ENCODE data around the gene HPDL.
"Not testable (repeated sequence)": the region's sequence is repeated elsewhere in the genome, so short reads cannot be mapped to it uniquely, and the experiment has no call there.

HPDL gene

DNA sequence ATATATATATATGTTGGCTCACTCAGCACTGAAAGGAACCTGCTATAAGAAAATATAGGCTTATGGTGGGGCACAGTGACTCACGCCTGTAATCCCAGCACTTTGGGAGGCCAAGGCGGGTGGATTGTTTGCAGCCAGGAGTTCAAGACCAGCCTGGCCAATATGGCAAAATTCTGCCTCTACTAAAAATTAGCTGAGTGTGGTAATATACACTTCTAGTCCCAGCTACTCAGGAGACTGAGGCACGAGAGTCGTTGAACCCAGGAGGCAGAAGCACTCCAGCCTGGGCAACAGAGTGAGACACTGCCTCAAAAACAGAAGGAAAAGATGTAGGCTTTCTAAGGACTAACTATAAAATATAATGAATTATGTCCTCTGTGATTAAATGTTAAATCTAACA is 28.1 kb downstream of the HPDL start:
- DNase-seq, result no peak

DNA sequence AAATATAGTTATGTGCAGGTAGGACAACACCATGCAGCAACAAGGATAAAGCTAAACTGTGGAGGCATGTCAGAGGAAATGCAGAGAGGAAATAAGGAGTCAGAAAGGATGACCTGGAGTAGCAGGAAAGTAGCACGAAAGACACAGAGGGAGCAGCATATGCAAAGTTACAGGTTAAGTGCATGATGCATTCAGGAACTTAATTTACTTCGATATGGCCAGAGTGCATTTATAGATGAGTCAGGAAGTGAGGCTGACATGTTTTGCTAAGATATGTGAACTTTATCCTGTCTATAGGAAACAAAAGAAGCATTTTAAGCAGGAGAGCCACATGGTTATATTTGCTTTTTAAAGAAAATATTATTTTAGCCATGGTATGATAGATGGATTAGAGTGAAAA is 29.0 kb downstream of the HPDL start:
- DNase-seq, result no peak

DNA sequence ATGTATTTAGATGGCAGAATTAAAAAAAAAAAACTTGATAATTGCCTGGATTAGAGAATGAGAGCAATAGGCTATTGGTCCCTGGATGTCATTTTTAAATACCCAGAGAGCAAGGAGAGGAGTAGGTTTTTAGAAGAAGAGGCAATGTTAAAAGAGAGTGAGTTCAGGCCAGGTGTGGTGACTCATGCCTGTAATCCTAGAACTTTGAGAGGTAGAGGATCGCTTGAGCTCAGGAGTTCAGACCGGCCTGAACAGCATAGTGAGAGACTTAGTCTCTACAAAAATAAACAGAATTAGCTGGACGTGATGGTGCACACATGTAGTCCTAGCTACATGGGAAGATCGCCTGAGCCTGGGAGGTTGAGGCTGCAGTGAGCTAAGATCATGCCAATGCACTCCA is 29.5 kb downstream of the HPDL start:
- no peak for DNase-seq

DNA sequence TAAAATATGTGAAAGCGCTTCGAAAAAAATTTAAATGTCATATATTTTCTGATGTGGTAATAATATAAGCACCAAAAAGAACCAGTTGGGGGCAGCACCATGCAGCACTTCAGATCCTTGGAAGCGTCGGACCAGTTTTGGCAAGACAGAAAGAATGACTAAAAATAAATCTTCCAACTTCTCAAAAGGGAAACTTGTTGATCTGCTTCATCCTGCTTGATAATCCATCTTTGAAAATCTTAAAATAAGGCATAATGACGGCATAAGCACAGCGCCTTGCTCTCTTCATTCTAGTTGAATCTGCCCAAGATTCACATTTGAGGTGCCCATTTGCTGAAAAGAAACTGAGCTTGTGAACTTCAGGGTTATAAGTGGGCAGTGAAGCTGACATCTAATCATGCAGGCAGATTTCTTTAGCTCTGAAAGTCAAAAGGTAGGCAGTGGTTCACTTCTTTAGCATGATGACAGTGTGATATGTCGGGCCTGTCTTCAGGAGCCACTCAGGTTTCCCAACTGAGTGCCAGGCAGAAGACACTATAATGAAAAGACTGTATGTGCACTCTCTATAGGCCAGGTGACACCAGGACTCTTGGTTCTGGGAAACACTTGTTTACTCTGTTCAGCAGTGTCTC is 33.3 kb downstream of the HPDL start:
- DNase-seq, result peak; percentile 88

DNA sequence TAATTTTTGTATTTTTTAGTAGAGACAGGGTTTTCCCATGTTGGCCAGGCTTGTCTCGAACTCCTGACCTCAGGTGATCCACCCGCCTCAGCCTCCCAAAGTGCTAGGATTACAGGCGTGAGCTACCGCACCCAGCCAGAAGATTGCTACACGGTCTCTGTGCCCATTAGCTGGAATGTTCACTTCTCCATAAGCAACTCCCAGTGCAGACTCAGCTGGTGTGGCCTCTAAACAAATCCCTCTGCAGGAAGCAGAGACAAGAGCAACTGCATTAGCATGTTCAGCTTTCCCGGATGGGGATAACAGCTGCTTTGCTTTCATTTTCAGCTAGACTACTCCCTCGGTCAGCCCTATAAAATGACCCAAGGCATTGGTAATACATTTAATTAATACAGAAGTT is 34.3 kb downstream of the HPDL start:
- not testable (repeated sequence) for DNase-seq

DNA sequence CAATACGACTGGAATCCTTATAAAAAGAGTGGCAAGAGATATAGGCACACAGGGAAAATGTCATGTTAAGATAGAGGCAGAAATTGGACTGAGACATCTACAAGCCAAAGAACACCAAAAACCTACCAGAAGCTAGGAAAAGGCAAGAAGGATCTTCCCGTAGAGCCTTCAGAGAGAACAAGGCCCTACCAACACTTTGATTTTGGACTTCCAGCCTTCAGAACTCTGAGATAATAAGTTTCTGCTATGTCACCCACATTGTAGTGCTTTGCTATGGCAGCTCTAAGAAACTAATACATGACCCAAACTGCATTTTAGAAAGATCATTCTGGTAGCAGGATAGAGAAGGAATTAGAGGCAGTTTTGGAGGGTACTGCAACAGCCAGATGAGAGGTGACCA is 37.6 kb downstream of the HPDL start:
- no peak for DNase-seq

DNA sequence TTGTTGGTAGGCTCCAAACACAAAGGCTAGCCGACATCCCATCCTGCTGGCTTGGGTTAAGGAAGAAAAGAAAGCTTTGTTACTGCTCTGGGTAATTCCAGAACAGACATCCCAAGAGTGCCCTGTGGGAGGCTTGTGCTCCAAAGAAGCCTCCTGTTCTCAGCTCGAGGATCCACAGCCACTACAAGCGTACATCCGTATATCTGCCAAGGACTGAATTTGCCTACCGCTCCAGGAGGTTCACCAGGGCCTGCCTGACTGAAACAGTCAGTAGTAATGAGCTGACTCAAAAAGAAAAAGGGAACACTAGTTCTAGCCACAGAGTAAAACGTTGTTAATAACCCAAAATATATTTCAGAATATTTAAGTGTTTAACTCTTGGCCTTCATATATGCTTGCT is 38.4 kb downstream of the HPDL start:
- no peak for DNase-seq

DNA sequence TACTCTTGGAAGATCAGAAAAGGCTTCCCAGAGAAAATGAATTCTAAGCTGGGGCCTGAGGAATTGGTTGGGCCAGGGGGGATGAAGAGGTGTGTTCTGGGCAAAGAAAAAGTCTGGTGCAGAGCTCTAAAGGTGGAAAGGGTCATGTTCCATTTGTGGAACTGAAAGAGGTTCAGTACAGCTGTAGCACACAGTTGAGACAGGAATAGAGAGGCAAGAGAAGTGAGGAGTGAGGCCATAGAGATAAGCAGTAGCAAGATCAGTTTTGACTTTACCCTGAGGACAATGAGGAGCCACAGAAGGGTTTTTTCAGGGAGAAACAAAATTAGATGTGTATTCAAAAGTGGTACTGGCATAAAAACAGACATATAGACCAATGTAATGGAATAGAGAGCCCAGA is 43.9 kb downstream of the HPDL start:
- DNase-seq, result no peak

DNA sequence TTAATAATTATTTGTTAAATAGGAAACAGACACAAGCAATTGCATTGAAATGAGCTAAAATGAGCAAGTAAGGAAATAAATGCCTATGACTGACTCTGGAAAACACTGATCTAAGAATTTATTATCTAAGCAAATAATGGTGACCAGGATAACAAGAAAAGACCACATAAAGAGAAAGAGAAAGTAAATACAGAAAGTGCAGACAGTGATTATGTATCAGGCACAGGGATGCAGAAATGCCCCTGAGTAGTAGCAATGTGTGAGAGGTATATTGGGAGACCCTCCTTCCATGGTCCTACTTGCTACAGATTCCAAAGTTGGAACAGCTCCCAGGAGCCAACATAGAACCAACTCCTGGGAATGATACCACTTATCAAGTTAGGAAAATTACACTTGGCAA is 46.9 kb downstream of the HPDL start:
- DNase-seq, result no peak

DNA sequence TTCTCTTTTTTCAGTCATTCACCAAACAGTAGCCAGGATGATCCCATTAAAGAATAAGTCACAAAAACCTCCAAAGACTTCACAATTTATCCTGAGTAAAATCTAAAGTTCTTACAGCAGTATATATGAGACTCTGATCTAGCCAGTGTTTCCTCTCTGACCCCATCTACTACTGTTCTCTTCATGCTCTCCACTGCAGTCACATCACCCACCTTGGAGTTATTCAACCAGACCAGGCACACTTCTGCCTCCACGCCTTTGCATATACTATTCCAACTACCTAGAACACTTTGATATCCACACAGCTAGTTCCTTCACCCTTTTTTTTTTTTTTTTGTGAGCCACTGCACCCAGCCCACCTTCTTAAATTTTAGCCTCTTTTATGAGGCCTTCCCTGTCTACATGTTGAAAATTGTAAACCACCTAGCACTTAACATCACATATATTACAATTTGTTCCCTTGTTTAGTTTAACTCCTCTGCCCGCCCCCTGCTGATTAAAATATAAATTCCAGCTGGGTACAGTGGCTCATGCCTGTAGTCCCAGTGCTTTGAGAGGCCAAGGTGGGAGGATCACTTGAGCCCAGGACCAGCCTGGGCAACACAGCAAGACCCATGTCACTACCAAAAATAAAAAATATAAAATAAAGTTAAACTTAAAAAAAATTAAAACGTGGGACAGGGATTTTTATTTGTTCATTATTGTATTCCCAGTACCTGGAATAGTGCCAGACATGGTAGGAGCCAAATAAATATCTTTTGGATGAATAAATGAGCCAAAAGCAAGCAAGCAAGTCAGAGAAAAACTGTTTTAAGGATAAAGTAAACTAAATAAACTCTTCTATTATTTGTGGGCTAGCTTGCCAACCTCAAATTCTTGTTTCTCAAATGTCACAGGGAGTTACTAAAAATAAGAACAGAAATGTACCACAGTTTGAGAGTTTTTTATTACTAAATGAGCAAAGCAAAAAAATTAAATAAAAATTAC is 48.7 kb downstream of the HPDL start:
- no peak for DNase-seq

DNA sequence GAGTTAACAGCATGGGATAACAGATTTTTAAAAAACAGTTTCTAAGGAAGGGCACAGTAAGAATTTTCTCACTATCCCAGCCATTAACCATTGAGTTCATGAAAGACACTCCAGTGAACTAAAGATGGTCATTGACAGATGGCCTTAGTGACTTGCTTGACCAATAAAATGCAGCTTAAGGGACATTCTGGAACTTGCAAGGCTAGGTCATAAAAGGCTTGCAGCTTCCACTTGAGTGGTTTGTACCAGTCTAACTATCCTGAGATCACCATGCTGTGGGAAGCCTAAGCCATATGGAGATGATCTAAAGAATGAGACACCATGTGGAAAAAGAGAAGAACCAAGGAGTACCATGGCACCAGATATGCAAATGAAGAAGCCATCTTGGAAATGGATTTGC is 51.5 kb downstream of the HPDL start:
- no peak for DNase-seq
